Sigmoid colon (tissue), 7 donors: ENCODE results near the gene MAST4. TPM values are rescaled to one million over a fixed set of nuclear protein-coding genes. Genes with fewer than 3 reads are reported as not detected.

Experiments used
- DNase-seq: peaks from one replicate; pipeline ENCODE4 v3.0.0-alpha.2; 2019
- H3K27ac ChIP-seq, 4 donors: fragments of 200-600 bp; sonication (generic); one replicate each; pipeline ENCODE4 v1.5.1; 2016 to 2019; ENCODE audit warnings: mild to moderate bottlenecking in 1 of 4
- H3K27me3 ChIP-seq, 3 donors: fragments of 200-600 bp; sonication (generic); one replicate each; pipeline ENCODE4 v1.5.1; 2019; ENCODE audit warnings: mild to moderate bottlenecking in 1 of 3
- H3K36me3 ChIP-seq, 4 donors: fragments of 200-600 bp; sonication (generic); one replicate each; pipeline ENCODE4 v1.5.1; 2016 to 2019
- H3K4me1 ChIP-seq, 4 donors: fragments of 200-600 bp; sonication (generic); one replicate each; pipeline ENCODE4 v1.5.1; 2017 to 2019
- H3K4me3 ChIP-seq, 4 donors: fragments of 200-600 bp; sonication (generic); one replicate each; pipeline ENCODE4 v1.5.1; 2017 to 2019; ENCODE audit warnings: mild to moderate bottlenecking in 2 of 4, moderate library complexity in 1 of 4
- H3K9me3 ChIP-seq, 4 donors: fragments of 200-600 bp in 3 of 4; sonication (generic) in 3 of 4; one replicate each; pipeline versions ENCODE4 v1.5.1 to v1.6.1; 2013 to 2019
- CTCF ChIP-seq, 4 experiments: fragments of 450-650 bp in 3 of 4; fragments of 200-600 bp in 1 of 4; IDR thresholded peaks; one replicate each; pipeline ENCODE4 v1.5.1; 2016 to 2019; ENCODE audit warnings: antibody characterized with exemption in 4 of 4, mild to moderate bottlenecking in 3 of 4, moderate library complexity in 2 of 4
- EP300 ChIP-seq, 4 donors: sonication (generic); formaldehyde crosslinking; IDR thresholded peaks; one replicate each; pipeline ENCODE4 v1.6.1; 2017; ENCODE audit warnings: antibody characterized with exemption in 4 of 4
- POLR2A ChIP-seq, 2 donors: fragments of 450-650 bp; IDR thresholded peaks; one replicate each; pipeline ENCODE4 v1.6.1; 2016; ENCODE audit warnings: antibody characterized with exemption in 2 of 2, mild to moderate bottlenecking in 2 of 2, moderate library complexity in 2 of 2
- POLR2AphosphoS5 ChIP-seq, 4 donors: sonication (generic); formaldehyde crosslinking; IDR thresholded peaks; one replicate each; pipeline ENCODE4 v1.6.1; 2017; ENCODE audit warnings: antibody characterized with exemption in 4 of 4
- WGBS, 2 donors: extraction: QIAGEN DNeasy Blood & Tissue Kit; methylation state at CpG; one replicate each; pipeline ENCODE4 v1.1.7; 2013; 5-methylcytosine and 5-hydroxymethylcytosine counted together
- intact Hi-C: fragments of 100-400 bp; cut with DNase I; formaldehyde crosslinking; loops from one replicate; pipeline ENCODE4 v1.15.1; 2023
- polyA plus RNA-seq, 3 donors: library from polyadenylated mRNA; stranded (reverse); fragments of 200-250 nt; gene quantifications; one replicate each; pipeline ENCODE4 v1.2.3, GENCODE V29; 2013
- total RNA-seq, 4 donors: library from RNA; depleted of rRNA; stranded (reverse); fragments of >200 nt; gene quantifications; one replicate each; pipeline ENCODE4 v1.1.0, GENCODE V29; 2016
- donor health status: healthy with polysubstance abuse.
- donor health status: Bipolar disorder and iron deficiency.
- donor health status: healthy.

MAST4 gene
- total and polyA plus RNA-seq, 7 donors: 1.6 to 30.7 (median 15.7) TPM

GRCh38 chr5:66841264-66841663 lies 245.1 kb downstream of the MAST4 start:
- Histone ChIP-seq H3K9me3 (no peaks in the 10 kb centered on the region), H3K4me1 (no peaks in the 10 kb centered on the region), H3K27me3 (no peaks in the 10 kb centered on the region), H3K4me3 (no peak overlapping the region), H3K27ac (no peak overlapping the region), H3K36me3 (no peaks in the 10 kb centered on the region)
- no peak for DNase-seq
- intact Hi-C loops: no loop called here
- 88 to 90% methylated on average over 1 of the region's 1 CpG for WGBS, 2 donors
- no peak for TF ChIP-seq POLR2AphosphoS5 (IDR thresholded peaks at IDR 0.05)
- TF ChIP-seq POLR2A (IDR thresholded peaks at IDR 0.05): no peak
- no peak for TF ChIP-seq CTCF (IDR thresholded peaks at IDR 0.05)
- TF ChIP-seq EP300 (IDR thresholded peaks at IDR 0.05): no peak

DNA sequence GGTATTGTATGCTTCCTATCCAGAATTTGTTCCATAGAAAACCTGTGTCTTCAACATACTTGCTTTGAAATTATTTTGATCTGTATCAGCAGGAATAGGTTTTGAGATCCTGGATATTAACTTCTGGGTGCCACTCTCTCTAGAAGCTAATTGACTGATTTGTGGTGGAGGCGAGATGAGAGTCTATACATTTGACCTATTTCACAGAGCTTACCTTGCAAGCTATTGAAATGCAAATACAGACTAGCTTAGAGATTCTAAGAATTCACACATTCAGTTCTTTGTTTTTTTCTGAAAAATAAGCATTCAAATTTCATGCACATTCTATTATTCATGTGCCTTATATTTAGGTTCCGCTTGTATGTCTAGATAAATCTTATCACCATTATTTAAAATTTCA lies 246.3 kb downstream of the MAST4 start:
- no peak overlapping the region for H3K4me3 ChIP-seq
- intact Hi-C loops: no loop called here
- DNase-seq: no peak
- TF ChIP-seq EP300 (IDR thresholded peaks at IDR 0.05): no peak
- no peak for TF ChIP-seq POLR2A (IDR thresholded peaks at IDR 0.05)
- TF ChIP-seq CTCF (IDR thresholded peaks at IDR 0.05): no peak
- no peak for TF ChIP-seq POLR2AphosphoS5 (IDR thresholded peaks at IDR 0.05)
- no peaks in the 10 kb centered on the region for H3K4me1 ChIP-seq
- no peaks in the 10 kb centered on the region for H3K36me3 ChIP-seq
- 97% methylated on average over 2 of the region's 2 CpGs for WGBS, 2 donors
- H3K27ac ChIP-seq: no peak overlapping the region
- H3K9me3 ChIP-seq: no peaks in the 10 kb centered on the region
- no peaks in the 10 kb centered on the region for H3K27me3 ChIP-seq

DNA sequence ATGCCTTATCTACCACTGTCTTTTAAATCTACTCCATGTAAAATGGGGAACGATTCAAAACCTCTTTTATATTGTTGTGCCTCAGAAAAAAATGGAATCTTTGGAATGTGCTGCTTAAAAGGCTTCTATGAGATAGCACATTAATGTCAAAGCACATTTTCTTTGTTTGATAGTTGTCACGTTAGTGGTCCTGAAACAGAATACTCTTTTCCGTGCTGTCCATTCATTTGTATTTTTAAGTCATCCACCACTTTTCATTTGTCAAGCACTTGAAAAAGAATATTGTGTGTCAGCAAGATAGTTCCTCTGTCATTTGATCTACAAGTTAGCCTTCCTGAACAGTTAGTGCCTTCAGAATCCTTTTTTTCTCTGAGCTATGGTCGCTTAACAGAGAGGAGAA lies 246.9 kb downstream of the MAST4 start:
- Histone ChIP-seq H3K27me3 (no peaks in the 10 kb centered on the region), H3K27ac (no peak overlapping the region), H3K9me3 (no peaks in the 10 kb centered on the region), H3K36me3 (no peaks in the 10 kb centered on the region), H3K4me3 (no peak overlapping the region), H3K4me1 (no peaks in the 10 kb centered on the region)
- intact Hi-C loops: no loop called here
- 86% methylated on average over 4 of the region's 4 CpGs for WGBS, 2 donors
- no peak for DNase-seq
- no peak for TF ChIP-seq POLR2A (IDR thresholded peaks at IDR 0.05)
- TF ChIP-seq POLR2AphosphoS5 (IDR thresholded peaks at IDR 0.05): no peak
- no peak for TF ChIP-seq EP300 (IDR thresholded peaks at IDR 0.05)
- no peak for TF ChIP-seq CTCF (IDR thresholded peaks at IDR 0.05)

- H3K27ac ChIP-seq: no peak overlapping the region
- TF ChIP-seq CTCF (IDR thresholded peaks at IDR 0.05) (no peak), EP300 (IDR thresholded peaks at IDR 0.05) (no peak), POLR2AphosphoS5 (IDR thresholded peaks at IDR 0.05) (no peak), POLR2A (IDR thresholded peaks at IDR 0.05) (no peak)
- intact Hi-C loops: no loop called here
- no peaks in the 10 kb centered on the region for H3K9me3 ChIP-seq
- no peaks in the 10 kb centered on the region for H3K4me1 ChIP-seq
- H3K27me3 ChIP-seq: no peaks in the 10 kb centered on the region
- no peak overlapping the region for H3K4me3 ChIP-seq
- no peaks in the 10 kb centered on the region for H3K36me3 ChIP-seq
- DNase-seq: no peak
- WGBS, 2 donors: 57 to 79% methylated on average over 10 of the region's 10 CpGs
These were observed 252.8 kb downstream of the MAST4 start for GRCh38 chr5:66848749-66849641.
